GM12891 (cell line): ENCODE results near the gene DLGAP4.

Experiments used
- PAX5 ChIP-seq: IDR thresholded peaks from 2 replicates; pipeline ENCODE4 v1.6.1; 2011; ENCODE audit warnings: low read length, moderate library complexity, mild to moderate bottlenecking; ENCODE audit not compliant: insufficient read depth, severe bottlenecking
- POLR2A ChIP-seq: IDR thresholded peaks from 2 replicates; pipeline ENCODE4 v1.6.1; 2011; ENCODE audit warnings: low read depth, low read length, control low read depth
- POLR2AphosphoS5 ChIP-seq: IDR thresholded peaks from 2 replicates; pipeline ENCODE4 v1.6.1; 2011; ENCODE audit warnings: low read depth, low read length, control low read depth
- POU2F2 ChIP-seq: IDR thresholded peaks from 2 replicates; pipeline ENCODE4 v1.6.1; 2011; ENCODE audit warnings: low read depth, mild to moderate bottlenecking, control low read depth, low read length, moderate library complexity
- SPI1 ChIP-seq: IDR thresholded peaks from 2 replicates; pipeline ENCODE4 v1.6.1; 2011; ENCODE audit warnings: low read depth, low read length, control low read depth
- TAF1 ChIP-seq: IDR thresholded peaks from 2 replicates; pipeline ENCODE4 v1.6.1; 2011; ENCODE audit warnings: low read depth, low read length, control low read depth

DNA sequence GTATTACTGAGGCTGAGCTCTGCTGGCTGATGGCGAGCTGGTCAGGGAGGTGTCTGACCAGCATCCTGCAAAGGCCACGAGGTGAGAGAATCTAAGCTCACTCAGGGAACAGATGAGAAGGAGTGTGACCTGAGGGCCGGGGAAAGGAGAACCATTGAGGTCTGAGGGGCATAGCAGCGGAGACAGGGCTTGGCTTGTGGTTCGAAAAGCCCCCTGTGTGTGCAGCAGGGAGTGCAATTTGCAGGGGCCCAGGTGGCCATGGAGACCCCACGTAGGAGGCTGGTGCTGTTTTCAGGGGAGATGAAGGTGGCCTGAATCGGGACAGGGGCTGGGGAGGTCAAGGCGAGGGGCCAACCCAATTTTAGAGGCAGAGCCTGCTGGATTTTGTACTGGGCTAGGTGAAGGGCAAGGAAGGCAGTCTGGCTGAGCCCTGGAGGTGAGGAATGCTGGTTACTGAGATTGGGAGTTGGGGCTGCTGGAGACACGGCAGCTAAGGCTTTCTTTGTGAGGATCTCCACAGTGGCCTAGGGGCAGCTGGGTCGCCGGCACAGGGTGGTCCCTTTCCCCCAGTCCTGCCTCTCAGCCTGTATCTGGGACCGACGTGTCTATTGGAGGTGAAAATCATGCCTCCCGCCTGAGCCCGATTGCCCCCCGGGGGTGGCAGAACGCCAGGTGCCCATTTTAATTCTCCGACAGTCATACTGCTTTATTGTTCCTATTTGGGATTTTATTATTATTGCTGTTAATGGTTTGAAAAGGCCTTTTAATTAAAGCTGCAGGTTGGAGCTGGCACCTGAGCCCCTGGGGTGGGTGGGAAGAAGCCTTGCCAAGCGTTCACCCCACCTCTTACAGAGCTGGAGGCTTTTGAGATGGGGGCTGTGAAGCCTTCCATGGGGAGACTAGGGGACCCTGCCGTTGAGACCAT, 28.4 kb downstream of the DLGAP4 start:
- no peak for TF ChIP-seq POLR2A
- no peak for TF ChIP-seq PAX5
- TF ChIP-seq TAF1 = no peak
- no peak for TF ChIP-seq POLR2AphosphoS5
- no peak for TF ChIP-seq SPI1
- TF ChIP-seq POU2F2 = no peak
